ENCODE results near the gene S100A6. TPM values are rescaled to one million over a fixed set of nuclear protein-coding genes. Genes with fewer than 3 reads are reported as not detected.

The S100A6 gene
- total RNA-seq: 841 and 1,509 TPM in 2 replicates

GRCh38 chr1:153535242-153536011 lies at the start of gene S100A6:
S100A6 (minus strand) TSS chr1:153535991; CDS start chr1:153535339, 652 bp downstream.

GRCh38 chr1:153565529-153566374 lies 30.0 kb upstream of the S100A6 start, which contains the start of gene S100A2:
S100A2 (minus strand) TSS chr1:153565844; CDS start chr1:153563877, 1,967 bp downstream.

GRCh38 chr1:153548722-153549688 lies 13.2 kb upstream of the S100A6 start, which contains the start of gene S100A3:
S100A3 (minus strand) TSS chr1:153549258; CDS start chr1:153548485, 773 bp downstream.

GRCh38 chr1:153545067-153546055 lies 9.6 kb upstream of the S100A6 start, which contains the start of gene S100A4:
S100A4 (minus strand) TSS chr1:153545806; CDS start chr1:153544794, 1,012 bp downstream.

GRCh38 chr1:153540394-153541361 lies 4.9 kb upstream of the S100A6 start, which contains the start of gene S100A5:
S100A5 (minus strand) TSS chr1:153540934; CDS start chr1:153540191, 743 bp downstream.

Other genes with a start within 250 kb of the S100A6 start
- gene PGLYRP3, start 223.0 kb downstream of the S100A6 start, total RNA-seq: not detected in 2 replicates
- not detected in 2 replicates for gene PGLYRP4, start 187.2 kb downstream of the S100A6 start, total RNA-seq
- gene S100A9, start 178.1 kb downstream of the S100A6 start, total RNA-seq: 0.82 TPM in 1 of 2 replicates, not detected in the other
- gene S100A12, start 160.4 kb downstream of the S100A6 start, total RNA-seq: not detected in 2 replicates
- not detected in 2 replicates for gene S100A8, start 144.9 kb downstream of the S100A6 start, total RNA-seq
- gene S100A7A, start 119.5 kb downstream of the S100A6 start, total RNA-seq: not detected in 2 replicates
- not detected in 2 replicates for gene S100A7, start 75.3 kb downstream of the S100A6 start, total RNA-seq
- gene S100A5, start 4.9 kb upstream of the S100A6 start, total RNA-seq: not detected in 2 replicates
- gene S100A4, start 9.8 kb upstream of the S100A6 start, total RNA-seq: 33.4 and 191 TPM in 2 replicates
- 2.5 and 10.0 TPM in 2 replicates for gene S100A3, start 13.3 kb upstream of the S100A6 start, total RNA-seq
- gene S100A2, start 29.9 kb upstream of the S100A6 start, total RNA-seq: not detected in 2 replicates
- 169 and 192 TPM in 2 replicates for gene S100A16, start 77.1 kb upstream of the S100A6 start, total RNA-seq
- gene S100A14, start 80.3 kb upstream of the S100A6 start, total RNA-seq: not detected in 2 replicates
- 178 and 215 TPM in 2 replicates for gene S100A13, start 91.5 kb upstream of the S100A6 start, total RNA-seq
- gene S100A1, start 92.4 kb upstream of the S100A6 start, total RNA-seq: 0.12 and 0.17 TPM in 2 replicates
- 22.6 and 28.5 TPM in 2 replicates for gene CHTOP, start 98.1 kb upstream of the S100A6 start, total RNA-seq
- gene SNAPIN, start 122.7 kb upstream of the S100A6 start, total RNA-seq: 59.2 and 71.2 TPM in 2 replicates
- gene ILF2, start 135.0 kb upstream of the S100A6 start, total RNA-seq: 107 and 114 TPM in 2 replicates
- 46.2 and 84.8 TPM in 2 replicates for gene NPR1, start 142.7 kb upstream of the S100A6 start, total RNA-seq
- gene INTS3, start 192.1 kb upstream of the S100A6 start, total RNA-seq: 26.0 and 38.2 TPM in 2 replicates
- 53.7 and 65.2 TPM in 2 replicates for gene SLC27A3, start 239.4 kb upstream of the S100A6 start, total RNA-seq